Measurements from ENCODE around the gene PDE9A.

- TF ChIP-seq CTCF (conservative IDR thresholded peaks at IDR 0.05) = no peak
- TF ChIP-seq EZH2 (IDR thresholded peaks at IDR 0.05; ENCODE audit: low read depth) = no peak
Measured at GRCh38 chr21:42731264-42732032, 78.0 kb downstream of the PDE9A start.
